OCI-LY7 (cell line): ENCODE measurements around the gene RNF212B.
"Not testable (repeated sequence)": the region's sequence is repeated elsewhere in the genome, so short reads cannot be mapped to it uniquely, and the experiment has no call there.

Experiments used
- EZH2phosphoT487 ChIP-seq: fragments of 200-600 bp; sonication (generic); IDR thresholded peaks from 2 replicates; pipeline ENCODE4 v1.6.1; 2018; ENCODE audit warnings: low read depth, borderline replicate concordance, mild to moderate bottlenecking, mixed run types, antibody characterized with exemption, low read length, moderate library complexity, mixed read lengths
- TF ChIP-seq, protein P1 (sequence below): fragments of 200-600 bp; sonication (generic); conservative IDR thresholded peaks from 2 replicates; pipeline ENCODE4 v1.5.1; 2014; ENCODE audit warnings: mild to moderate bottlenecking, antibody characterized with exemption, low read length, moderate library complexity, mixed read lengths

- TF ChIP-seq, protein P1, sequence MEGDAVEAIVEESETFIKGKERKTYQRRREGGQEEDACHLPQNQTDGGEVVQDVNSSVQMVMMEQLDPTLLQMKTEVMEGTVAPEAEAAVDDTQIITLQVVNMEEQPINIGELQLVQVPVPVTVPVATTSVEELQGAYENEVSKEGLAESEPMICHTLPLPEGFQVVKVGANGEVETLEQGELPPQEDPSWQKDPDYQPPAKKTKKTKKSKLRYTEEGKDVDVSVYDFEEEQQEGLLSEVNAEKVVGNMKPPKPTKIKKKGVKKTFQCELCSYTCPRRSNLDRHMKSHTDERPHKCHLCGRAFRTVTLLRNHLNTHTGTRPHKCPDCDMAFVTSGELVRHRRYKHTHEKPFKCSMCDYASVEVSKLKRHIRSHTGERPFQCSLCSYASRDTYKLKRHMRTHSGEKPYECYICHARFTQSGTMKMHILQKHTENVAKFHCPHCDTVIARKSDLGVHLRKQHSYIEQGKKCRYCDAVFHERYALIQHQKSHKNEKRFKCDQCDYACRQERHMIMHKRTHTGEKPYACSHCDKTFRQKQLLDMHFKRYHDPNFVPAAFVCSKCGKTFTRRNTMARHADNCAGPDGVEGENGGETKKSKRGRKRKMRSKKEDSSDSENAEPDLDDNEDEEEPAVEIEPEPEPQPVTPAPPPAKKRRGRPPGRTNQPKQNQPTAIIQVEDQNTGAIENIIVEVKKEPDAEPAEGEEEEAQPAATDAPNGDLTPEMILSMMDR: not testable (repeated sequence)
- TF ChIP-seq EZH2phosphoT487: not testable (repeated sequence)
These were observed 38.6 kb upstream of the RNF212B start for GRCh38 chr14:23199141-23199540.
